CD4-positive, alpha-beta T cell treated with Interleukin-12 subunit alpha and Interleukin-12 subunit beta, for 1 hour (primary cell): Measurements from ENCODE around the gene TRPV6.

Experiments
- DNase-seq: peaks from one replicate; pipeline ENCODE4 v3.0.0-alpha.2; 2020

TRPV6 gene

DNA sequence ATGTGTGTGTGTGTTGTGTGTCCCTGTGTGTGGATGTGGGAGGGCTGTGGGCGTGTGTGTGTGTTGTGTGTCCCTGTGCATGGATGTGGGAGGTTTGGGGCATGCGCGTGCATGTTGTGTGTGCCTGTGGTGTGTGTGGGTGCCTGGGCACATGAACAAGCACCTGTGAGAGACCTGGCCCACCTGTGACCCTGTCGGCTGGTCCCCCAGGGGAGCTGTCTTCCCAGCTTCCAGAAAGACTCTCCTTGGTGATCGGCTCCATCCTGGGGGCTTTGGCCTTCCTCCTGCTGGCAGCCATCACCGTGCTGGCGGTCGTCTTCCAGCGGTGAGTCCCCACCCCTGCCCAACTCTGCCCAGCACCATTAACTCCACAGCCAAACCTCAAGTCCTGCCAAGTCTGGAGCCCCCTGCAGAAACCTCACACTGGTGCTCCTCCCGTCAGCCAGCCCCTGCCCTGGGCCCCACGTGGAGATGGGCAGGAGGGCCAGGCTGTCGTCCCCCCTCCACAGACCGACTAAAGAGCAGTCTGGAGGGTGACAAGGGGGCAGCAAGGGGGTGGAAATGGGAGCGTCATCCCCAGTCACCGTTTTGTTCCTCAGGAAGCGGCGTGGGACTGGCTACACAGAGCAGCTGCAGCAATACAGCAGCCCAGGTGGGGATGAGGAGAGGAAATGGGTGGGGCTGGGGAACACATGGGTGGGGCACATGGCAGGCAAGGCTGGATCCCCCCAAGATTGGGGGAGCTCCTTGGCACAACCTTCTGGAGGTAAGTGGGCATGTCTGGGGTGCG is 18.0 kb downstream of the TRPV6 start:
- no peak for DNase-seq

GRCh38 chr7:142867097-142867378 is 18.5 kb downstream of the TRPV6 start:
- no peak for DNase-seq

- DNase-seq = peak; percentile 28
Observed at GRCh38 chr7:142866361-142867096, 19.0 kb downstream of the TRPV6 start.

GRCh38 chr7:142865766-142866165 is 19.8 kb downstream of the TRPV6 start:
- DNase-seq = no peak

GRCh38 chr7:142864980-142865747 is 20.4 kb downstream of the TRPV6 start:
- DNase-seq = no peak

DNA sequence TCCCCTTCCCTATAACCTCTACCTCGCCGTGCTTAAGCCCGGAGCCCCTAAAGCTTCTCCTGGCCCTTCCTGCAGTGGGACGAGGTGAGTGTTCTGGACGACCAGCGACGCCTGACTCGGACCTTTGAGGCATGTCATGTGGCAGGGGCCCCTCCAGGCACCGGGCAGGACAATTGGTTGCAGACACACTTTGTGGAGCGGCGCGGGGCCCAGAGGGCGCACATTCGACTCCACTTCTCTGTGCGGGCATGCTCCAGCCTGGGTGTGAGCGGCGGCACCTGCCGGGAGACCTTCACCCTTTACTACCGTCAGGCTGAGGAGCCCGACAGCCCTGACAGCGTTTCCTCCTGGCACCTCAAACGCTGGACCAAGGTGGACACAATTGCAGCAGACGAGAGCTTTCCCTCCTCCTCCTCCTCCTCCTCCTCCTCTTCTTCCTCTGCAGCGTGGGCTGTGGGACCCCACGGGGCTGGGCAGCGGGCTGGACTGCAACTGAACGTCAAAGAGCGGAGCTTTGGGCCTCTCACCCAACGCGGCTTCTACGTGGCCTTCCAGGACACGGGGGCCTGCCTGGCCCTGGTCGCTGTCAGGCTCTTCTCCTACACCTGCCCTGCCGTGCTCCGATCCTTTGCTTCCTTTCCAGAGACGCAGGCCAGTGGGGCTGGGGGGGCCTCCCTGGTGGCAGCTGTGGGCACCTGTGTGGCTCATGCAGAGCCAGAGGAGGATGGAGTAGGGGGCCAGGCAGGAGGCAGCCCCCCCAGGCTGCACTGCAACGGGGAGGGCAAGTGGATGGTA is 21.5 kb downstream of the TRPV6 start:
- no peak for DNase-seq

- DNase-seq = no peak
Observed at GRCh38 chr7:142862786-142863400, 22.7 kb downstream of the TRPV6 start.

DNA sequence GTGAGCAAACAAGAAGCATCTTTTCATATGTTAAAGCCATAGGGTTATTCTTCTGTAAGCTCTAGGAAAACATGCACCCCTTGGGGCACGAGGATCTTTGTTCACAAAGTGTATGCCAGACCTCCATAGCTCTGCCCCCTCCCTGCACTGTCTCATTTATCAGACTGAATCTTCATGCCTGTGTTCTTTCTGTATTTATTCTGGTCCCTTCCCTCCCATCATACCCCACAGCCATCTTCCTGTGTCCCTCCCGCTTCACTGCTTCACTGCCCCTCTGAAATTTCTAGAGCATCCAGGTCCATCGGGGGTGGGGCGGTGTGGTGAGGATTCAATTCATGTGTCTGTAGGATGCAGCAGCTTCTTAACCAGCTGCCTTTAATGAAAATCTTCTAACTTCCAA is 23.2 kb downstream of the TRPV6 start:
- DNase-seq = no peak

- DNase-seq = no peak
Observed at GRCh38 chr7:142860968-142861367, 24.6 kb downstream of the TRPV6 start.

- no peak for DNase-seq
Observed at GRCh38 chr7:142859829-142860228, 25.7 kb downstream of the TRPV6 start.

GRCh38 chr7:142859411-142859810 is 26.1 kb downstream of the TRPV6 start:
- no peak for DNase-seq

- no peak for DNase-seq
Observed at GRCh38 chr7:142857625-142858024, 27.9 kb downstream of the TRPV6 start.

GRCh38 chr7:142856565-142857245 is 28.8 kb downstream of the TRPV6 start:
- DNase-seq = no peak

DNA sequence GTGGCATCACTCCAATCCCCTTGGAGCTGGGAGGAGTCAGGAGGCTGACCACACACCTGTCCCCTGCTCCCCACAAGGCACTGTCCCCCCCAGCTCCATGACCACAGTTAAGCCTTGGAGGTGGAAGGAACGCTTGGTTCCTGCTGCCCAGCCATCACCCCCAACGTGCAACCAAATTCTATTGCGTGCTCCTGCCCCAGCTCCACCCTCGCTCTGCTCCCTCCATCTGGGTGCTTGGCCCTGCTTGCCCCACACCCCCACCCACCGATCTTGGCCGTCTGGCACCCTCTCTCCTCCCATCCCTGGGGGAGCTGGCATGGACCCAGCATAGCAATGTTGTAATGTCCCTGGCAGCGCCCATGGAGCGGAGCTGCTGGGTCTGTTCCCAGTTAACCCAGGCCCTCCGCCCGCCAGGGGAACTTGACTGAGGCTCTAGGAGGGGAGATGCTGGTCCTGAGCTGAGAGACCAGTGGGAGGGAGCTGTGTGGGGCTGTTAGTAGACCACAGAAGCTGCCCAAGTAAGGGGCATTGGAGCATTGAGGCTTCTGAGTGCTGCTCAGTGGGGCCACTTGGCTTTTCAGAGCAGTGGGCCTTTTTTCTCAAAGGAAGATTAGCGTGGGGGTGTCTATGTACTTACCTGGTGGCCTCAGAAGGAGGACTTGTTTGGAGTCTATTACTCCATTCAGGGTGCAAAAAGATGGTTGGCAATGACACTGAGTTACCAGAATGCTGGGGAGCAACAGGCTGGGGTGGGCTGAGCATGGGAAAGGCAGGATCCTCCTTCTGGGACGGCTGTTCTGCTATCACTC is 29.6 kb downstream of the TRPV6 start:
- no peak for DNase-seq

- no peak for DNase-seq
Observed at GRCh38 chr7:142855114-142855743, 30.3 kb downstream of the TRPV6 start.

GRCh38 chr7:142854372-142855113 is 31.0 kb downstream of the TRPV6 start, which contains the start of gene EPHB6:
TSS of gene EPHB6 (plus strand) at chr7:142855076. CDS start at chr7:142863228, 8,152 bp downstream.
- peak; percentile 60 for DNase-seq

DNA sequence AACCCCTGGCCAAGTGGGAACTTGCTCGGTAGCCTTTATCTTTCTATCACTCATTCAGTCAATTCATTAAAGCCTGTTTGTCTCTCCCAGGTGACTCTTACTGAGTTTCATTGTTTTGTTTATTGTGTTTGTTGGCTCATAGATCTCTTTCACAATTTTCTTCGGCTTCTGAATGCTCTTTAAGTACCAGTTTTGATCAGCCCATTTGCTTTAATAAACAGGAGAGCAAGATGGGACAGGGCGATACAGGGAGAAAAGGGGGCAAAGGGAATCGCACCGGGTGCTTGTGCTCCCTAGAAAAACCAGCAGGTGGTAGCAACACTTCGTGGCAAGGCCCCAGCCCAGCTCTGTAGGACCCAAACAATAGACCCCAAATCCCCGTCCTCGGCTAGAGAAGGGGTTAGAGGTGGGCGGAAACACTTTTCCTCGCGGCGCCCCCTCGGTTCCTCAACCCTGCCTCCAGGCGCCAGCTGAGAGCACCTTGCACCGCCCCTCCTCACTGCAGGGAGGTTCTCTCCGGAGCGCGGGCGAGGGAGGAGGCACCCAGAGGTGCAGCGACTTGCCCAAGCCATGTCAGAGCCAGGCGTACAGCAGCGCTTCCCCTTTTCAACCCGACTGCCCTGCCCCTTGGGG is 31.7 kb downstream of the TRPV6 start:
- DNase-seq = peak; percentile 64

DNA sequence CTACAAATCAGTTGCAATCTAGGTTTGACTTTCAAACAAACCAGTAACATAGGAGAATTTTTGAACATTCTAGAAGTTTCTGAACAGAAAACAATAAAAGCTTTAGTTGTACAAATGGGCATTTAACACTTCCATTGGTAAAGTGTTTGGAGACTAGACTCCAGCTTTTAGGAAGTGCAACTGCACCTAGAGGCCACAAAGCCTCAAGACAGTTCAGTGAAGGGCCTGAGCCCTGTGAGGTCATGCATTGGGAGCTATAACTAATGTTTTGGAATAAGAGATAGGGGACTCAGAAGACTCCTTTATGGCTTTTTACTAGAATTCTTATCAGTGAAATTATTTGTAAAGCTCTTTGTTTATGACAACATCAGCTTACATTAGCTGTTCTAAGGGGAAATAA is 33.6 kb downstream of the TRPV6 start:
- no peak for DNase-seq

GRCh38 chr7:142851269-142851668 is 34.3 kb downstream of the TRPV6 start:
- no peak for DNase-seq
